OCI-LY3 (cell line): ENCODE results near the gene NOL4L.
"Not testable (repeated sequence)": the region's sequence is repeated elsewhere in the genome, so short reads cannot be mapped to it uniquely, and the experiment has no call there.

Experiments
- H2AFZ ChIP-seq: fragments of 200-600, 300-600 bp; shearing (Covaris generic); 2 replicates; pipeline ENCODE4 v1.6.0; 2014; ENCODE audit warnings: antibody characterized with exemption, low read depth, low read length
- H3K27ac ChIP-seq: fragments of 200-600, 300-600 bp; sonication (generic); 2 replicates; pipeline ENCODE4 v1.5.1; 2014; ENCODE audit warnings: mild to moderate bottlenecking, low read length, moderate library complexity, mixed read lengths
- H3K27me3 ChIP-seq: fragments of 200-600, 300-600 bp; sonication (generic); 2 replicates; pipeline ENCODE4 v1.6.1; 2014; ENCODE audit warnings: low read depth, low read length, mixed read lengths
- H3K36me3 ChIP-seq: fragments of 200-600, 300-600 bp; sonication (generic); replicated peaks from 2 replicates; pipeline ENCODE3; 2014; ENCODE audit warnings: low read depth, low read length, mixed read lengths
- H3K4me1 ChIP-seq: fragments of 300-600, 200-600 bp; sonication (generic); 2 replicates; pipeline ENCODE4 v1.6.1; 2014; ENCODE audit warnings: low read length, mixed read lengths
- H3K4me2 ChIP-seq: fragments of 200-600, 300-600 bp; sonication (generic); 2 replicates; pipeline ENCODE4 v1.6.1; 2014; ENCODE audit warnings: low read length, mixed read lengths
- H3K4me3 ChIP-seq: fragments of 300-600, 200-600 bp; sonication (generic); 2 replicates; pipeline ENCODE4 v1.5.1; 2014; ENCODE audit warnings: antibody characterized with exemption, mild to moderate bottlenecking, low read length, moderate library complexity
- H3K79me2 ChIP-seq: fragments of 300-600, 200-600 bp; shearing (Covaris generic); 2 replicates; pipeline ENCODE4 v1.6.1; 2014; ENCODE audit warnings: mild to moderate bottlenecking, low read length, mixed read lengths
- H3K9ac ChIP-seq: fragments of 300-600, 200-600 bp; shearing (Covaris generic); 2 replicates; pipeline ENCODE4 v1.6.0; 2014; ENCODE audit warnings: mild to moderate bottlenecking, low read length, moderate library complexity
- H3K9me3 ChIP-seq: fragments of 200-600, 300-600 bp; shearing (Covaris generic); 2 replicates; pipeline ENCODE4 v1.6.1; 2014; ENCODE audit warnings: low read length, mixed read lengths; ENCODE audit not compliant: insufficient read depth
- H4K20me1 ChIP-seq: fragments of 200-600, 300-600 bp; sonication (generic); 2 replicates; pipeline ENCODE4 v1.6.1; 2016; ENCODE audit warnings: low read length, mixed read lengths; ENCODE audit not compliant: insufficient read depth
- EZH2phosphoT487 ChIP-seq: fragments of 200-600 bp; shearing (Covaris generic); IDR thresholded peaks from 2 replicates; pipeline ENCODE4 v1.6.1; 2018; ENCODE audit warnings: antibody characterized with exemption, mixed run types, low read depth
- TF ChIP-seq, protein P1 (sequence below): fragments of 200-600, 300-600 bp; sonication (generic); IDR thresholded peaks from 2 replicates; pipeline ENCODE4 v1.5.1; 2014; ENCODE audit warnings: antibody characterized with exemption, low read length, low read depth

Gene NOL4L

DNA sequence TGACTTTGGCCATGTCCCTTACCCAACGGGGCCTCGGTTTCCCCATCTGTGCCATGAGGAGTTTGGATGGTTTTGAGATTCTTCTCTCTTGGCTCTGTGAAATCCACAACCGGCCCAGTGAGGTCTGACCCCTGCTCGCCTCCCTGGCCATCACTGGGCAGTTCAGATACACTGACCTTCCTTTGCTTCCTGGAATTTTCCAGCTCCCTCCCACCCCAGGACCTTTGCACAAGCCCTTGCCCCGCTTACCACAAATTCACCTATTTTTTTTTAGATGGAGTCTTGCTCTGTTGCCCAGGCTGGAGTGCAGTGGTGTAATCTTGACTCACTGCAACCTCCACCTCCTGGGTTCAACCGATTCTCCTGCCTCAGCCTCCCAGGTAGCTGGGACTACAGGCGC, 12.6 kb upstream of the NOL4L start:
- no peaks in the 10 kb centered on the region for H3K27me3 ChIP-seq

DNA sequence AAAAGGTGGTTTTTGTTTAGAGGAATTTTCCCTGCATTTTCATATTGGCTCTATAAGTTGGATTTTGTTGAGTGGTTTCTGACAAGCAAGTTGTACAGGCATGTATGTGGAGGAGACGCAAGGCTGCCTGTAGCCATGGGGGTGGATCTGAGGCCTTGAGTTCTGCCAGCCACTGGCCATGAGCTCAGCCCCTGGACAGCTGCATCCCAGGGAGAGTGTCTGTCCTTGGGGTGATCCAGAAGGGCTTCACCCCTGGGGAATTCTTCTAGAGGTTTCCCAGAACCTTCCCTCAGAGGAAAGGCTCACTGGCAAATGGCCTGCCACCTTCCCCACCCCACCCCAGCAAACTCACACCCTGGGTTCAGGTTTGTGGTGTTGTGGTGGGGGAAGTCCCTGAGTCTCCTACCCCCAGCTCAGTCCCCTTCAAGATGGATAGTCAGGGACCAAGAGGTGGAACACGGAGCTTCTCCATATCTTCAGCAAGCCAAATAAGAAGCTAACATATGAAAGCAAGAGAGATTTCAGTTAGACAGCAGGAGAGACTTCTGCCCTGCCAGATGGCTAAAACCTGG, 11.6 kb upstream of the NOL4L start:
- H3K4me2 ChIP-seq = no peak overlapping the region
- H3K36me3 ChIP-seq = no peaks in the 10 kb centered on the region
- H3K79me2 ChIP-seq = no peaks in the 10 kb centered on the region
- no peaks in the 10 kb centered on the region for H3K4me1 ChIP-seq
- no peak overlapping the region for H3K27ac ChIP-seq
- no peaks in the 10 kb centered on the region for H4K20me1 ChIP-seq
- H3K4me3 ChIP-seq = no peak overlapping the region
- H3K27me3 ChIP-seq = no peaks in the 10 kb centered on the region
- H2AFZ ChIP-seq = no peak overlapping the region
- TF ChIP-seq, protein P1, sequence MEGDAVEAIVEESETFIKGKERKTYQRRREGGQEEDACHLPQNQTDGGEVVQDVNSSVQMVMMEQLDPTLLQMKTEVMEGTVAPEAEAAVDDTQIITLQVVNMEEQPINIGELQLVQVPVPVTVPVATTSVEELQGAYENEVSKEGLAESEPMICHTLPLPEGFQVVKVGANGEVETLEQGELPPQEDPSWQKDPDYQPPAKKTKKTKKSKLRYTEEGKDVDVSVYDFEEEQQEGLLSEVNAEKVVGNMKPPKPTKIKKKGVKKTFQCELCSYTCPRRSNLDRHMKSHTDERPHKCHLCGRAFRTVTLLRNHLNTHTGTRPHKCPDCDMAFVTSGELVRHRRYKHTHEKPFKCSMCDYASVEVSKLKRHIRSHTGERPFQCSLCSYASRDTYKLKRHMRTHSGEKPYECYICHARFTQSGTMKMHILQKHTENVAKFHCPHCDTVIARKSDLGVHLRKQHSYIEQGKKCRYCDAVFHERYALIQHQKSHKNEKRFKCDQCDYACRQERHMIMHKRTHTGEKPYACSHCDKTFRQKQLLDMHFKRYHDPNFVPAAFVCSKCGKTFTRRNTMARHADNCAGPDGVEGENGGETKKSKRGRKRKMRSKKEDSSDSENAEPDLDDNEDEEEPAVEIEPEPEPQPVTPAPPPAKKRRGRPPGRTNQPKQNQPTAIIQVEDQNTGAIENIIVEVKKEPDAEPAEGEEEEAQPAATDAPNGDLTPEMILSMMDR = no peak
- TF ChIP-seq EZH2phosphoT487 = no peak
- no peaks in the 10 kb centered on the region for H3K9me3 ChIP-seq
- H3K9ac ChIP-seq = no peak overlapping the region

More for the DNA sequence above, 12.6 kb upstream of the NOL4L start:
- no peaks in the 10 kb centered on the region for H3K36me3 ChIP-seq
- no peaks in the 10 kb centered on the region for H4K20me1 ChIP-seq
- H3K9ac ChIP-seq = no peak overlapping the region
- no peak overlapping the region for H3K4me3 ChIP-seq
- TF ChIP-seq, protein P1 = no peak
- TF ChIP-seq EZH2phosphoT487 = no peak
- H3K27ac ChIP-seq = no peak overlapping the region
- H2AFZ ChIP-seq = no peak overlapping the region
- no peak overlapping the region for H3K4me2 ChIP-seq
- H3K79me2 ChIP-seq = no peaks in the 10 kb centered on the region
- H3K9me3 ChIP-seq = no peaks in the 10 kb centered on the region
- peaks cover 3% of the 10 kb centered on the region for H3K4me1 ChIP-seq

DNA sequence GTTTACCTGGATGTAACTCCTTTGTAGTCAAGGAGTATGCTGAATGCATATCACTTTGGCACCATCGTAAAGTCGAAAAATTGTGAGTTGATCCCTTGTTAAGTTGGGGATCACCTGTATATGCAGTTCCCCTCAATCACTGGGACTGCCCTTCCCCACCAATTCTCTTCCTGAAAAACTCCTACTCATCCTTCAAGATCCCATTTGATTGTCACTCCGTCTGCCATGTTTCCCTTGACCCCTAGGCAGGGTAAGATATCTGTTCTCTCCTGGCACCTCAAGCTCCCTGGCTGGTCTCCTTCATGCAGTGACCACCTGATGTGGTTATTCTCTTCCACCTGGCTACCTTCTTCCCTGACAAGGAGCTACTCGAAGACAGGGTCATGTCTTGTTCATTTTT, 10.0 kb upstream of the NOL4L start:
- H3K27me3 ChIP-seq = no peaks in the 10 kb centered on the region; the same call in 1 of the 2 replicates
- H3K79me2 ChIP-seq = no peaks in the 10 kb centered on the region
- no peak for TF ChIP-seq EZH2phosphoT487
- TF ChIP-seq, protein P1 = no peak
- no peak overlapping the region for H2AFZ ChIP-seq
- H4K20me1 ChIP-seq = no peaks in the 10 kb centered on the region
- no peaks in the 10 kb centered on the region for H3K9me3 ChIP-seq
- H3K27ac ChIP-seq = no peak overlapping the region
- no peaks in the 10 kb centered on the region for H3K36me3 ChIP-seq
- H3K4me2 ChIP-seq = no peak overlapping the region
- H3K9ac ChIP-seq = no peak overlapping the region
- H3K4me3 ChIP-seq = no peak overlapping the region
- no peaks in the 10 kb centered on the region for H3K4me1 ChIP-seq

DNA sequence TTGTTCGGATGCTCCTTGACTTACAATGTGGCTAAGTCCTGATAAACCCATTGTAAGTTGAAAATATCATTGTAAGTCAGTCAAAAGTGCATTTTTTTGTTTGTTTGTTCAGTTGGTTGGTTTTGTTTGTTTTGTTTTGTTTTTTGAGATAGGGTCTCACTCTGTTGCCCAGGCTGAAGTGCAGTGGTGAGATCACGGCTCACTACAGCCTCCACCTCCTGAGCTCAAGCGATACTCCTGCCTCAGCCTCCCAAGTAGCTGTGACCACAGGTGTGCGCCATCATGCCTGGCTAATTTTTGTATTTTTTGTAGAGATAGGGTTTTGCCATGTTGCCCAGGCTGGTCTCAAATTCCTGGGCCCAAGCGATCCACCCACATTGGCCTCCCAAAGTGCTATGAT, 9.5 kb upstream of the NOL4L start:
- not testable (repeated sequence) for H4K20me1 ChIP-seq, H3K27ac ChIP-seq, H3K9me3 ChIP-seq, H3K4me3 ChIP-seq, H3K27me3 ChIP-seq, H3K79me2 ChIP-seq, H2AFZ ChIP-seq, H3K9ac ChIP-seq, H3K4me2 ChIP-seq, H3K36me3 ChIP-seq, H3K4me1 ChIP-seq

DNA sequence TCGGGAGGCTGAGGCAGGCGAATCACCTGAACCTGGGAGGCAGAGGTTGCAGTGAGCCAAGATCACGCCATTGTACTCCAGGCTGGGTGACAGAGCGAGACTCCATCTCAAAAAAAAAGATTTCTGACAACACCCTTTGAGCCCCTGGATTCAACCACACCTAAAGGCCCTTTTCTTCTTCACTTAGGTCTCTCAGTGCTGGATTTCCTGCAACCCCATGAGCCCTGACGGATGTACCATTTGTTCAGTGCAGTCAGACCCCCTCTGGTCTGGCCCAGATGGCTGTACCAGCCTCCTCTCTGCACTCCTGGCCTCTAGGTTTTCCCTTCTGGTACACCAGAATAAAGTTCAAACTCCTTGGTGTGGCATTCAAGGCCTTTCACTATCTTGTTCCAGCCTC, 9.1 kb upstream of the NOL4L start:
- Histone ChIP-seq H3K4me3 (no peak overlapping the region), H3K79me2 (no peaks in the 10 kb centered on the region), H3K27me3 (peaks cover 2% of the 10 kb centered on the region), H3K9me3 (no peaks in the 10 kb centered on the region), H3K4me2 (no peak overlapping the region), H4K20me1 (no peaks in the 10 kb centered on the region), H3K4me1 (no peaks in the 10 kb centered on the region), H3K36me3 (no peaks in the 10 kb centered on the region), H3K9ac (no peak overlapping the region), H2AFZ (no peak overlapping the region), H3K27ac (no peak overlapping the region)
- no peak for TF ChIP-seq EZH2phosphoT487
- TF ChIP-seq, protein P1 = no peak

DNA sequence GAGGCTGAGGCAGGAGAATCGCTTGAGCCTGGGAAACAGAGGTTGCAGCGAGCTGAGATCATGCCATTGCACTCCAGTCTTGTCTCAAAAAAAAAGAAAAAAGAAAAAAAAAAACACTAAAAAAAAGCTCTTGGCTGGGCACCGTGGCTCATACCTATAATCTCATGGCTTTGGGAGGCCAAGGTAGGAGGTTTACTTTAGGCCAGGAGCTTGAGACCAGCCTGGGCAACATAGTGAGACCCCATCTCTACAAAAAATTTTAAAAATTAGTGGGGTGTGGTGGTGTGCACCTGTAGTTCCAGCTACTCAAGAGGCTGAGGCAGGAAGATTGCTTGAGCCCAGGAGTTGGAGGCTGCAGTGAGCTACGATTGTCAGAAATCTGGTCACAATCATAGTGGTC, 7.5 kb upstream of the NOL4L start:
- H3K4me2 ChIP-seq = not testable (repeated sequence)

More for the DNA sequence above, 7.5 kb upstream of the NOL4L start:
- H3K27me3 ChIP-seq = peaks cover 12% of the 10 kb centered on the region
- H3K36me3 ChIP-seq, H2AFZ ChIP-seq, H3K79me2 ChIP-seq, H3K4me1 ChIP-seq, H3K9ac ChIP-seq, H4K20me1 ChIP-seq, H3K9me3 ChIP-seq, H3K27ac ChIP-seq, H3K4me3 ChIP-seq: not testable (repeated sequence)
